HCEC 1CT (cell line): ENCODE measurements around the gene LRIG1.
"Not testable (repeated sequence)": the region's sequence is repeated elsewhere in the genome, so short reads cannot be mapped to it uniquely, and the experiment has no call there.

Experiments
- DNase-seq: peaks from one replicate; pipeline ENCODE4 v3.0.0-alpha.2; 2017

Gene LRIG1

GRCh38 chr3:66441129-66441528, 59.7 kb downstream of the LRIG1 start:
- DNase-seq = peak; percentile 57

GRCh38 chr3:66439666-66440344, 61.0 kb downstream of the LRIG1 start:
- DNase-seq = no peak

GRCh38 chr3:66438046-66438445, 62.8 kb downstream of the LRIG1 start:
- DNase-seq = no peak

- no peak for DNase-seq
Observed at GRCh38 chr3:66437341-66437929, 63.4 kb downstream of the LRIG1 start.

DNA sequence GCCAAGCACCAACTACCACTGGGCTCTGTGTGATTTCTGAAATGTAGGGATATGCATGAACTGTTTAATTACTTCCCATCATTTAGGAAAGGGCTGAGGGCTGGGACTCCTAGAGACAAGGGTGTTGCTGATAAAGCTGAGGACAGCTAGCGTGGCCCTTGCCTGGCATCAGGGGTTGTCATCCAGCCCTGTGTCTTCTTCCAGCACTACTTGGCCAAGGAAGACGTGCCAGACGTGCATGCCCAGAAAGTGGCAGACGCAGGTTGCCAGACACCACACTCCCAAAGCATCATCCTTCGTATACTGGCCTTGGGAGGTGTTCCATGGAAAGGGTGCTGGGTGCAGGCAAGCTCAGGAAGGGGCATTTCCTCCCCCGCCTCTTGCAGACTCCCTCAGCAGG, 64.8 kb downstream of the LRIG1 start:
- no peak for DNase-seq

DNA sequence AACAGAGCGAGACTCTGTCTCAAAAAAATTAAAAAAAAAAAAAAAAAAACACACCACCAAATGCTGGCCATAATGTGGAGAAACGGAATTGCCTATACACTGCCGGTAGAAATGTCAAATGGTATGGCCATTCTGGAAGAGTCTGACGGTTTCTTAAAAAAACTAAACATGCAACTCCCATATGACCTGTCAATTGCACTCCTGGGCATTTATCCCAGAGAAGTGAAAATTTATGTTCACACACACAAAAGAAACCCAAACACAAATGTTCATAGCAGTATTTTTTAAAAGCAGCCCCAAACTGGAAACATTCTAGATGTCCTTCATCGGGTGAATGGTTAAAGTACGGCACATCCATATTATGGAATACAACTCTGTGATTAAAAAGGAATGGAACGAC, 66.1 kb downstream of the LRIG1 start:
- DNase-seq = no peak

- no peak for DNase-seq
Observed at GRCh38 chr3:66433522-66433782, 67.4 kb downstream of the LRIG1 start.

DNA sequence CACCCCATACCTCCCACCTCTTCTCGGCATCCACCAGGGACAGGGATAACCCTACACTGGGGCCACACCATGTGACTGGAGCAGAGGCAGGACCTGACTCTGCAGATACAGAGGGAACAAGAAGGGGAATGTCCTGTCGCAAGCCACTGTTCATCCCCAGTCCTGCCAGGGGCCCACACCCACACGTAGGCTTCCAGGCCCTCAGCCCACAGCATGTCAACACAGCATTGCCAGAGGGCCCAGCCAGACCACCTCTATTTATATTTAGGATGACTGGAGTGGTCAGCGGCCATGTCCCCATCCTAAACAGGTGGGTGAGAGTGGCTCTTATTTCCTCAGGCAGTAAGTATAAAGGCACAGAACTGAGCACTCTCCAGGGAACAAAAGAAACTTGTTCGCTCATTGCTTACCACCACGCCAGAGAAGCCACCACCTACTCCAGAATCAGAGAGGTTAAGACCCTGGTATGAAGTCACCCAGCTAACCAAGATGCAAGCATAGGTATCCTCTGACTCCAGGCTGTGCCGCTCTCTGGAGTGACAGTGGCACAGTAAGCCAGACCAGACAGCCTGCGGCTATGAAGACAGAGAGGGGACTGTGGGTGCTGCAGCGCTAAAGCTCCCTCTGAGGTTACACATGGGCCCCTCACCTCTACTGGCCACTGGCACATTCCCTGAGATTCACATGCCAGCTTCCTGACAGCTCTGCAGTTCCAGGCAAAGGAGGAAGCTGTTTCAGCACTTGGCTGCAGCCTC, 67.9 kb downstream of the LRIG1 start:
- no peak for DNase-seq

DNA sequence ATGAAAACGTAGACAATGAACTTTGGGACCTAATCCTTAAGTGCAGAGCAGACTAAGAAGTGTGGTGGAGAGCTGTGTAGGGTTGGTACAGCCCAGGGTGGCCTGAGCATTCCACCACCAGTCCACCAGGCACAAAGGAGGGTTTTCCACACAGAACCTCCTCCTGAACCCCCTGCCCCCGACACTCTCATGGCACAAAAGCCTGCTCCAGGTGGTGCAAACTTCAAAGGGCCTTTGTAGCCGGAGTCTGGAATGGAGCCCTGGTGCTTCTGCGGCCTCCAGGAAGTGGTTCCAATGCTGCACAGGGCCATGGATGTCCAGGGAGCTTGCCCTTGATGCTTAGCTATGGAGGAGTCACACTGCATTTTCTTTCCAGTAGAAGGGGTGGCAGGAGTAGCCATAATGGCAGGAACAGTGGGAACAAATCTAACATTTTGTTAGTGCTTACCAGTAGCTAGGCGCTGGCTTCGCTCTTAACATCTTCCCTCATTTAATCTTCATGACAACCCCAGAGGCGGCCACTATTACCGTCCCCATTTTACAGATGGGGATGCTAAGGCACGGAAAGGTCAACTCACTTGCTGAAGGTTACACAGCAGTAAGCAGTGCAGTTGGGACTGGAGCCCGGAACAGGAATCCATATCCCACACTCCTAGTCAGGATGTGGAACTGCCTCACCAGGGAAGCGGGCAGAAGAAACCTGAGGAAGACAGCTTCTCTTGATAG, 68.6 kb downstream of the LRIG1 start:
- no peak for DNase-seq

- DNase-seq = peak; percentile 80
Observed at GRCh38 chr3:66431494-66431893, 69.3 kb downstream of the LRIG1 start.

DNA sequence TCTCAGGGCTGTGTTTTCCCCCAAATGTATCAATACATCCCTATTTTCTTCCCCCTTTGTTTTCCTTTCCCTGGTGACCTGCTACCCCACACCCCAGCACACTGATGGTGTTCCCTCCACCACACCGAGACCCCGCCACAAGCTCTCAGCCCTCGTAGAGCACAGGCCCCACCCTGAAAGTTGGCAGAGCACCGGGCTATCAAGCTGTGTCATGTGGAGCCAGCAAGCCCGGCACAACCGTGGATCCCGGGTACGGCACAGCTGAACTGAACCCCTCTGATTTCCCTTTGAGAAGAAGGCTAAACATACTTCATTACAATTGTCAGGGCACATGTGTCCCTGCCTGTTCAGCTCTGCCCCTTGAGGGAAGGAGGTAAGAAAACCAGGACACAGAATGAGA, 69.9 kb downstream of the LRIG1 start:
- DNase-seq = no peak

DNA sequence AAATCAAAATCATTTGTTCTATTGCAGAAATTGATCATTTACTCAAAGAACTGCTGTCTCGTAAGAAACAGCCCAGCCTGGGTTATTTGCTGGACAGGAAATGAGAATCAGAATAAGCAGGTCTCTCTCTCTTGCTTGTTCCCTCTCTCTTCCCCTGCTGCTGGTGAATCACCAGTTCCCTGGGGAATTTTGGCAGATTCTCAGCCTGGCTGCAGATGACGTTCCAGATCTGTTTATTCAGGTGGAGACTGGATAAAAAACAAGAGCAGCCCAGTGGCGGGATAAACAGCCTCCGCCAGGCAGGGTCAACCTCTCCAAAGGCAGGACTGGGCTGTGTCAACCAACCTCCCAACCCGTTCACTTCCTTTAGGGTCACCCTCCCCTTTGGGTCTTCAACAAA, 72.1 kb downstream of the LRIG1 start:
- peak; percentile 97 for DNase-seq

GRCh38 chr3:66427951-66428474, 72.8 kb downstream of the LRIG1 start:
- no peak for DNase-seq

DNA sequence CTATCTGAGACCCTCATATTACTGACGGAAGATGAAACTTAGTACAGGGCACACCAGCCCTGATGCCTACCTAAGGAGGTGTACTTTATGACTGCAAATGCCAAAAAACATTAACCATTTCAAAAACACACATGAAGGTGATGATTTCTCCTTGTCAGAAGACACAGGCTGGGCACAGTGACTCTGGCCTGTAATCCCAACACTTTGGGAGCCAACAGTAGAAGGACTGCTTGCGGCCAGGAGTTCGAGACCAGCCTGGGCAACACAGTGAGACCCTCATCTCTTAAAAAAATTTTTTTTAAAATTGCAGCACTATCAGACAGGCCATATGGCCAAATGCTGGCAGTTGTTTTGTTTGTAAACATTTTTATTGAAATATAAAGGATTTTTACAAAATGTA, 73.5 kb downstream of the LRIG1 start:
- DNase-seq = no peak

DNA sequence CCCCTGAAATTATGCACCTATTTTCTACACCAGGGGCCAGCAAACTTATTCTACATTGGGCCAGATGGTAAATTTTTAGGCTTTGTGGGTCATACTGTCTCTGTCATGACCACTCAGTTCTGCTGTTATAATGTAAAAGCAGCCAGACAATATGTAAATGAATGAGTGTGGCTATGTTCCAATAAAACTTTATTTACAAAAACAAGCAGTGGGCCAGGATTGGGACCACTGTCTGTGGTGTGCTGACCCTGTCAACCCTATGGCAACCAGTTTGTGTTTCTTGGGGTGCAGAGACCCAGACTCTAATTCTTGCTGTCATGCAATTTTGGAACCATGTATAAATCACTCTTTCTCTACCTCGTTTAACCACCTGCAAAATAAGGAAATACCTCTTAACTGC, 74.7 kb downstream of the LRIG1 start:
- DNase-seq = no peak

DNA sequence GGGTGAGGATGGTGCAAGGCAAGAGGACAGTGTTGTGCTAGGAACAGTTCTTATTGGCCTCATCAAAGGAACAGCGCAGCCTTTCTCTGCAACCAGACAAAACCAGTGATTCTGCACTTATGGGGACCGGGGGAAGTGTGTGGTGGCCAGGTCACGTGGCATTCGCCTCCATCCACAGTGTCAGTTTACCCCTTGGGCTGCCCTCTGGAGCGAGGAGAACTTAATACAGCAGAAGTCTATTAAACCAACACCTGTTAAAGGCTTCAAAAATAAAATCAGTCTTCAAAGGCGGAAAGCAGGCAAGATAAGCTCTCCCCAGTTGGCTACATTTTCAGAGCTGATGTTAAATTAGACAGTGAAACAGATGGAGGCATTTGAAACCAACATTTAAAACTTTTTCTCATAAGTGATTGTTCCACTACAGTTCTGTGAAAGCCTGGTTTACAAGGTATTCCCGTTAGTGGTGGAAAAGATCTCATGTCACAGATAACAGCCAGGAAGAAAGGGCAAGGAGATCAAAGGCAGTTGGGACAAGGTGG, 75.2 kb downstream of the LRIG1 start:
- DNase-seq = no peak

DNA sequence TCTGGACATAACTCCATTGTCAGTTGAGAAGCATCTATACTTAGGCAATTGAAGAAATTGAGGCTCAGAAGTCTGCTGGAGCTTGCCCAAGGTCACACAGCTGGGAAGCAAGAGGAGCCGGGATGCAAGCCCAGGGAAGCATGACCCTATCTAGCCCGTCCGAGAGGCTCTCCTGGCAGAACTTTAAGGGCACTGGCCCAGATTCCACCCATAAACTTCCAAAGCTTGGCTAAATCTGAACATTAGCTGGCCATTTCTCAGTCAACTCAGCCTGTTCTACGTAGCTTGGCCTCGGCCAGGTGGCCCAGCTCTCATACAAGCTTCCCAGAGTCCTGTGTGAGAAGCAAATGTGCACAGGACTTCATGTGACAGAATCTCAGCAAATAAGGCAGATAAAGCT, 75.8 kb downstream of the LRIG1 start:
- no peak for DNase-seq

GRCh38 chr3:66423791-66424190, 77.0 kb downstream of the LRIG1 start:
- peak; percentile 91 for DNase-seq

DNA sequence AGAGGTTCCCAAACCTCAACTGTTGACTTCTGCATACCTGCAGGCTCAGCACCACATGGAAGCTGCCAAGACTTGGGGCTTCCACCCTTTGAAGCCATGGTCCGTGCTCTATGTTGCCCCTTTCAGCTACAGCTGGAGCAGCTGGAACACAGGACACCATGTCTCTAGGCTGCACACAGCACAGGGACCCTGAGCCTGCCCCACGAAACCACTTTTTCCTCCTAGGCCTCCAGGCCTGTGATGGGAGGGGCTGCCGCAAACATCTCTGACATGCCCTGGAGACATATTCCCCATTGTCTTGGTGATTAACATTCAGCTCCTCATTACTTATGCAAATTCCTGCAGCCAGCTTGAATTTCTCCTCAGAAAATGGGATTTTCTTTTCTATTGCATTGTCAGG, 78.9 kb downstream of the LRIG1 start:
- not testable (repeated sequence) for DNase-seq

DNA sequence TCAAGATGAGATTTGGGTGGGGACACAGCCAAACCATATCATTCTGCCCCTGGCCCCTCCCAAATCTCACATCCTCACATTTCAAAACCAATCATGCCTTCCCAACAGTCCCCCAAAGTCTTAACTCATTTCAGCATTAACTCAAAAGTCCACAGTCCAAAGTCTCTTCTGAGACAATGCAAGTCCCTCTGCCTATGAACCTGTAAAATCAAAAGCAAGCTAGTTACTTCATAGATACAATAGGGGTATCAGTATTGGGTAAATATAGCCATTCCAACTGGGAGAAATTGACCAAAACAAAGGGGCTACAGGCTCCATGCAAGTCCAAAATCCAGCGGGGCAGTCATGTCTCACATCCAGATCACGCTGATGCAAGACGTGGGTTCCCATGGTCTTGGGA, 79.7 kb downstream of the LRIG1 start:
- DNase-seq = not testable (repeated sequence)

DNA sequence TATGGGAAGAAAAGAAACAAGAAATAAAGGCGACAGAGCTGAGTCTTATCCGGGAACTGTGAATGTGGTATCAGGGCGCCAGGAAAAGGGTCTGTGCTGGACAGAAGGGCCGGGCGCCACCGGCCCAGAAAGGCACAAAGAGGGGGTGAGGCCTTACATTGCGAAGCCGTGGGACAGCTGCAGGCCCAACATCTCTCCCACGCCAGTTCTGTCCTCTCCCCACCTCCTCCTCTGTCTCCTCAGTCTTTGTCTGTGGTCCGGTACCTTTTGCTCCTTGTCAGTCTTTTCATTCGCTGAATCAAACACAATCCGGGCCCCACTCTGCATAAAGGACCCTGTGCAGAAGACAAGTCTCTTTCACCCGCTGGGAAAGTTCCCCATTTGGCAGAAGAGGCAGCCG, 81.8 kb downstream of the LRIG1 start:
- DNase-seq = no peak

DNA sequence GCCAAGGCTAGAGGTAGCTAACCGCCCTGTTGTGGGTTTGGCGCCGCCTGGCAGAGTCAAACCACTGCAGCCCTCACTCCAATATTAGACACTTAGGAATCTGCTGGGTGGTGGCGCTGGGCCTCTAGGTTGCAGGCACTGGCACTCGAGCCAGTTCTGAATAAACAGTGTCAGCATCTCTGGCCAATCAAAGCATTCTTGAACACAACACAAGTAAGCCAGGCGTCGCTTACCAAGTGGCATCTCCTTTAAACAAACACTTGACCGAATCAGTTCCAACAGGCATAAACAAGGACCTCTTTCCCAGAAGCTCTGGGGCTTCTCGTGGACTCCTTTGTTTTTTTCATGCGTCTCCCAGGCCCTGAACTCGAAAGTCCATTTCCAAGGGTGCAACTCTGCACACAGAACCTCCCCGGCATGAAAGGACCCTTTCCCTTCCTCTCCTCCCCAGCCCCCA, 82.3 kb downstream of the LRIG1 start:
- no peak for DNase-seq
